ENCODE data around the gene FGF12.
"Not testable (repeated sequence)": the region's sequence is repeated elsewhere in the genome, so short reads cannot be mapped to it uniquely, and the experiment has no call there.

FGF12 gene

DNA sequence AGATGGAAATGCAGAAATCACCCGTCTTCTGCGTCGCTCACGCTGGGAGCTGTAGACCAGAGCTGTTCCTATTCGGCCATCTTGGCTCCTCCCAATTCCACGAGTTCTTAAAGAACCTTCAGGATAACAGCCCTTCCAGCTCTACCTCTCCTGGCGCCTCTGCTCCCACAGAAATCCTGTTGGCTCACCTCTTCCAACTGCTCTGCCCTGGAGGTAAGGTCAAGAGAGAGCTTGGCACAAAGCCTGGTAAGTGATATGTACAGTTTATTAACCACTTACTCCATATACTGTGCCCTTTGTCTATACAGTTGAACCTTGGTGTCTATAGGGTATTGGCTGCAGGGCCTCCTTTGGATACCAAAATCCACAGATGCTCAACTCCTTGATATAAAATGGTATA, 17.8 kb upstream of the FGF12 start:
- no peaks in the 10 kb centered on the region for H3K79me1 ChIP-seq (ENCODE audit: low read depth, low read length)
- no peak overlapping the region for H2BK15ac ChIP-seq (ENCODE audit: low read length)
- no peak overlapping the region for H3K27ac ChIP-seq (replicated peaks; ENCODE audit: low read length)
- H4K8ac ChIP-seq (ENCODE audit: low read depth, low read length) = no peak overlapping the region
- H3K27me3 ChIP-seq (ENCODE audit: control insufficient read depth in 3 of 3, insufficient read depth in 3 of 3, low read depth in 1 of 3, low read length in 3 of 3) = peaks cover 0 to 3% (median 0%) of the 10 kb centered on the region in 3 experiments
- H3K4me1 ChIP-seq (ENCODE audit: control insufficient read depth in 2 of 2, insufficient read depth in 1 of 2, low read depth in 1 of 2, low read length in 2 of 2) = no peaks in the 10 kb centered on the region
- no peak overlapping the region for H3K18ac ChIP-seq (ENCODE audit: low read length)
- H2AFZ ChIP-seq (ENCODE audit: low read length) = no peak overlapping the region
- H3K4me3 ChIP-seq (ENCODE audit: low read length in 2 of 2) = no peak overlapping the region
- H3K23ac ChIP-seq (ENCODE audit: low read depth, low read length, poor library complexity) = no peak overlapping the region
- no peak overlapping the region for H2BK120ac ChIP-seq (ENCODE audit: low read depth, low read length)
- H3K14ac ChIP-seq (ENCODE audit: low read length) = no peak overlapping the region
- no peak overlapping the region for H3K4me2 ChIP-seq (ENCODE audit: insufficient read depth, low read length, poor library complexity, severe bottlenecking)
- no peaks in the 10 kb centered on the region for H3K36me3 ChIP-seq (replicated peaks in 1 of 2; ENCODE audit: control insufficient read depth in 2 of 2, insufficient read depth in 2 of 2, low read length in 2 of 2)
- H2BK5ac ChIP-seq (ENCODE audit: low read length) = no peak overlapping the region
- DNase-seq (ENCODE audit: low spot score) = no peak
- H3K4ac ChIP-seq (ENCODE audit: low read length) = no peak overlapping the region
- no peak overlapping the region for H2BK12ac ChIP-seq (ENCODE audit: low read length)
- H2AK5ac ChIP-seq (ENCODE audit: low read depth, low read length) = no peak overlapping the region
- no peak overlapping the region for H3K9ac ChIP-seq (ENCODE audit: low read depth, low read length, poor library complexity)
- no peak overlapping the region for H4K91ac ChIP-seq (ENCODE audit: low read depth, low read length, poor library complexity)
- H3K9me3 ChIP-seq (replicated peaks in 1 of 2; ENCODE audit: control insufficient read depth in 2 of 2, insufficient read depth in 1 of 2, low read depth in 1 of 2, low read length in 2 of 2) = no peaks in the 10 kb centered on the region
- no CpG with 5 or more reads among the region's 7 CpGs for WGBS, 2 donors (ENCODE audit: extremely low coverage in 2 of 2, insufficient read length in 2 of 2, insufficient replicate concordance in 1 of 2)

GRCh38 chr3:192744604-192745003, 17.3 kb upstream of the FGF12 start:
- H3K23ac ChIP-seq (ENCODE audit: low read depth, low read length, poor library complexity); H2BK5ac ChIP-seq (ENCODE audit: low read length); H2AK5ac ChIP-seq (ENCODE audit: low read depth, low read length); H3K4me1 ChIP-seq (ENCODE audit: control insufficient read depth in 2 of 2, insufficient read depth in 1 of 2, low read depth in 1 of 2, low read length in 2 of 2); H4K91ac ChIP-seq (ENCODE audit: low read depth, low read length, poor library complexity); H2BK120ac ChIP-seq (ENCODE audit: low read depth, low read length); H2BK12ac ChIP-seq (ENCODE audit: low read length); H3K79me1 ChIP-seq (ENCODE audit: low read depth, low read length); H3K14ac ChIP-seq (ENCODE audit: low read length); H3K9me3 ChIP-seq (replicated peaks in 1 of 2; ENCODE audit: control insufficient read depth in 2 of 2, insufficient read depth in 1 of 2, low read depth in 1 of 2, low read length in 2 of 2); H2BK15ac ChIP-seq (ENCODE audit: low read length); H2AFZ ChIP-seq (ENCODE audit: low read length); H3K27ac ChIP-seq (replicated peaks; ENCODE audit: low read length); DNase-seq (ENCODE audit: low spot score); H3K4me2 ChIP-seq (ENCODE audit: insufficient read depth, low read length, poor library complexity, severe bottlenecking); H3K9ac ChIP-seq (ENCODE audit: low read depth, low read length, poor library complexity); H3K36me3 ChIP-seq (replicated peaks in 1 of 2; ENCODE audit: control insufficient read depth in 2 of 2, insufficient read depth in 2 of 2, low read length in 2 of 2); H3K4ac ChIP-seq (ENCODE audit: low read length); H3K27me3 ChIP-seq (ENCODE audit: control insufficient read depth in 3 of 3, insufficient read depth in 3 of 3, low read depth in 1 of 3, low read length in 3 of 3); H3K18ac ChIP-seq (ENCODE audit: low read length); H4K8ac ChIP-seq (ENCODE audit: low read depth, low read length); H3K4me3 ChIP-seq (ENCODE audit: low read length in 2 of 2): not testable (repeated sequence)
- WGBS, 2 donors (ENCODE audit: extremely low coverage in 2 of 2, insufficient read length in 2 of 2, insufficient replicate concordance in 1 of 2) = no CpG with 5 or more reads among the region's 19 CpGs

DNA sequence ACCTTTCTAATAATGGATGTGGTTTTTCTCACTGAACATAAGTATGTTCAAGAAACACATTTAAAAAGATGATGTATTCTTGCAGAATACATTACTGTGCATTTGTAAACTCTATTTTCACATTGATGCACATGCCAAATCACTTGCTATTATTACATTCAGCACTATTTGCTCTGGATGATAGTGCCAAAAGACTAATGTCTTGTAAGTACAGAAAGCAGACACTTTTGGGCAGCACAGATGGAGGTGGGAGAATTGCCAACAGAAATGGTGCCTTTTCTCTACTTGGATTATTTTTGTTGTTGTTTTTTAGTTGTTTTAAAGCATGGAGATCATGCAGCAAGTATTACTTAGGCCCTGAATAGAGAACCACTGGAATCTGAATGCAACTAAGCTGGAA, 10.2 kb upstream of the FGF12 start:
- no peak overlapping the region for H2AFZ ChIP-seq (ENCODE audit: low read length)
- H3K36me3 ChIP-seq (replicated peaks in 1 of 2; ENCODE audit: control insufficient read depth in 2 of 2, insufficient read depth in 2 of 2, low read length in 2 of 2) = no peaks in the 10 kb centered on the region
- H3K4me1 ChIP-seq (ENCODE audit: control insufficient read depth in 2 of 2, insufficient read depth in 1 of 2, low read depth in 1 of 2, low read length in 2 of 2) = no peaks in the 10 kb centered on the region
- H3K4me2 ChIP-seq (ENCODE audit: insufficient read depth, low read length, poor library complexity, severe bottlenecking) = no peak overlapping the region
- H2BK15ac ChIP-seq (ENCODE audit: low read length) = no peak overlapping the region
- H3K4me3 ChIP-seq (ENCODE audit: low read length in 2 of 2) = no peak overlapping the region
- H3K27ac ChIP-seq (replicated peaks; ENCODE audit: low read length) = no peak overlapping the region
- no peak overlapping the region for H4K8ac ChIP-seq (ENCODE audit: low read depth, low read length)
- H3K9me3 ChIP-seq (replicated peaks in 1 of 2; ENCODE audit: control insufficient read depth in 2 of 2, insufficient read depth in 1 of 2, low read depth in 1 of 2, low read length in 2 of 2) = no peaks in the 10 kb centered on the region
- H2BK120ac ChIP-seq (ENCODE audit: low read depth, low read length) = no peak overlapping the region
- H3K14ac ChIP-seq (ENCODE audit: low read length) = no peak overlapping the region
- H3K9ac ChIP-seq (ENCODE audit: low read depth, low read length, poor library complexity) = no peak overlapping the region
- H2BK12ac ChIP-seq (ENCODE audit: low read length) = no peak overlapping the region
- H2BK5ac ChIP-seq (ENCODE audit: low read length) = no peak overlapping the region
- H3K23ac ChIP-seq (ENCODE audit: low read depth, low read length, poor library complexity) = no peak overlapping the region
- no peak overlapping the region for H4K91ac ChIP-seq (ENCODE audit: low read depth, low read length, poor library complexity)
- H3K4ac ChIP-seq (ENCODE audit: low read length) = no peak overlapping the region
- no peaks in the 10 kb centered on the region for H3K79me1 ChIP-seq (ENCODE audit: low read depth, low read length)
- H2AK5ac ChIP-seq (ENCODE audit: low read depth, low read length) = no peak overlapping the region
- no peak for DNase-seq (ENCODE audit: low spot score)
- peaks cover 0 to 2% (median 0%) of the 10 kb centered on the region in 3 experiments for H3K27me3 ChIP-seq (ENCODE audit: control insufficient read depth in 3 of 3, insufficient read depth in 3 of 3, low read depth in 1 of 3, low read length in 3 of 3)
- no peak overlapping the region for H3K18ac ChIP-seq (ENCODE audit: low read length)

DNA sequence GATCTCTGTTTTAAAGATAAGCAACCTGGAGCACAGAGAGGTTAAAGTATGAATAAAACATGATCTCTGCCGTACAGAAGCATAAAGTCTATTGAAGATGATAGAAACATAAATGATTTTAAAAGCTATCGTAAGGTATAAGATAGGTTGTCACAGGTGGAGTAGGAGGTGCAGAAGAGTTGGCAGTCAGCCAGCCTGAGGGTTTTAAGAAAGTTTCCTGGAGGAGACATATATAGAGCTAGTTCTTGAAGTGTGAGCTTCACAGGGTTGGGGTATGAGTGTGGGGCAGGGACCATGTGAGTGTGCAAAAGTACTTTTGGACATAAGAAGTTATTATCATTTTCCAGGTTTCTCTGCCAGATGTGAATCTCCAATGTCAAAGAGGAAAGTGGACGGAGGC, 3.9 kb upstream of the FGF12 start:
- DNase-seq (ENCODE audit: low spot score) = no peak

More for the DNA sequence above, 3.9 kb upstream of the FGF12 start:
- no peaks in the 10 kb centered on the region for H3K79me1 ChIP-seq (ENCODE audit: low read depth, low read length)
- H3K36me3 ChIP-seq (replicated peaks in 1 of 2; ENCODE audit: control insufficient read depth in 2 of 2, insufficient read depth in 2 of 2, low read length in 2 of 2) = no peaks in the 10 kb centered on the region
- no peak overlapping the region for H3K27ac ChIP-seq (replicated peaks; ENCODE audit: low read length)
- no peak overlapping the region for H2BK5ac ChIP-seq (ENCODE audit: low read length)
- H3K9ac ChIP-seq (ENCODE audit: low read depth, low read length, poor library complexity) = no peak overlapping the region
- H3K4me3 ChIP-seq (ENCODE audit: low read length in 2 of 2) = no peak overlapping the region
- H3K23ac ChIP-seq (ENCODE audit: low read depth, low read length, poor library complexity) = no peak overlapping the region
- H3K4me2 ChIP-seq (ENCODE audit: insufficient read depth, low read length, poor library complexity, severe bottlenecking) = no peak overlapping the region
- no CpG with 5 or more reads among the region's 3 CpGs for WGBS, 2 donors (ENCODE audit: extremely low coverage in 2 of 2, insufficient read length in 2 of 2, insufficient replicate concordance in 1 of 2)
- no peaks in the 10 kb centered on the region for H3K9me3 ChIP-seq (replicated peaks in 1 of 2; ENCODE audit: control insufficient read depth in 2 of 2, insufficient read depth in 1 of 2, low read depth in 1 of 2, low read length in 2 of 2)
- no peak overlapping the region for H2BK15ac ChIP-seq (ENCODE audit: low read length)
- H2BK120ac ChIP-seq (ENCODE audit: low read depth, low read length) = no peak overlapping the region
- H2AFZ ChIP-seq (ENCODE audit: low read length) = no peak overlapping the region
- peaks cover 5 to 7% of the 10 kb centered on the region in 2 donors for H3K4me1 ChIP-seq (ENCODE audit: control insufficient read depth in 2 of 2, insufficient read depth in 1 of 2, low read depth in 1 of 2, low read length in 2 of 2)
- no peak overlapping the region for H4K91ac ChIP-seq (ENCODE audit: low read depth, low read length, poor library complexity)
- H3K14ac ChIP-seq (ENCODE audit: low read length) = no peak overlapping the region
- H4K8ac ChIP-seq (ENCODE audit: low read depth, low read length) = no peak overlapping the region
- peaks cover 0 to 8% (median 2%) of the 10 kb centered on the region in 3 experiments for H3K27me3 ChIP-seq (ENCODE audit: control insufficient read depth in 3 of 3, insufficient read depth in 3 of 3, low read depth in 1 of 3, low read length in 3 of 3)
- no peak overlapping the region for H2AK5ac ChIP-seq (ENCODE audit: low read depth, low read length)
- no peak overlapping the region for H3K18ac ChIP-seq (ENCODE audit: low read length)
- H2BK12ac ChIP-seq (ENCODE audit: low read length) = no peak overlapping the region
- H3K4ac ChIP-seq (ENCODE audit: low read length) = no peak overlapping the region
